ENCODE data around the gene GRID2. TPM values are rescaled to one million over a fixed set of nuclear protein-coding genes. Genes with fewer than 3 reads are reported as not detected.

GRID2 gene
- total and polyA plus RNA-seq, 9 of the 15 experiments (the other 6 are each of a cell fraction or from before 2014, with no cell fraction given): 0.04 TPM; not detected in 7

DNA sequence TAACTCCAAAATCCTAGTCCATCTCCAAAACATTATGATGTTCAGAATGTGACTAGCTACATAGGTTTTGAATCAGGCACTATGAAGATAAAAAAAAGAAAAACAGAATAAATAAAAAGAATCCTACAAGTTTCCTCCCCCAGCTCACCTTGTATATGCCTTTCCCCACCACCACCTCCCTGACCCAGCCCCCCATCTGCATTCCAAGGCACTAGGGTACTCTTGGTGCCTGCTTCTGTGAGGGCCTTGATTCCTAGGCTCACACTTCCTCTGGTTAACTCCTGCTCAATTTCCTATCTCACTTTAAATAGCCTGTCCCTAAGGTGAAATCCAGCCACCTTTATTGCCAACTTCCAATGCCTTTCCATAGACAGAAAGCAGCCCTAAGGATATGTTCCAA, 1346.1 kb downstream of the GRID2 start:
- BruUV-seq (replicated peaks): no TSS peak
- Histone ChIP-seq H3K36me3 (ENCODE audit: control insufficient read depth, insufficient read depth, low read length) (no peaks in the 10 kb centered on the region), H3K9me1 (ENCODE audit: control insufficient read depth, insufficient read depth, low read length) (no peaks in the 10 kb centered on the region), H4K20me1 (replicated peaks; ENCODE audit: control insufficient read depth, insufficient read depth, low read length) (no peaks in the 10 kb centered on the region), H3K4me3 (no peak overlapping the region), H3K4me1 (replicated peaks in 1 of 2; ENCODE audit: control insufficient read depth in 2 of 2, insufficient read depth in 2 of 2, low read length in 2 of 2) (no peaks in the 10 kb centered on the region), H3K4me2 (ENCODE audit: insufficient read depth, low read length) (no peak overlapping the region), H3K79me2 (ENCODE audit: control insufficient read depth, insufficient read depth, low read length) (no peaks in the 10 kb centered on the region), H3K9me3 (replicated peaks; ENCODE audit: control insufficient read depth, insufficient read depth, low read depth, low read length) (no peaks in the 10 kb centered on the region), H2AFZ (ENCODE audit: low read depth, low read length) (no peak overlapping the region), H3K9ac (ENCODE audit: insufficient read depth in 1 of 2, low read depth in 2 of 2, low read length in 2 of 2) (no peak overlapping the region), H3K27me3 (ENCODE audit: control insufficient read depth in 2 of 2, insufficient read depth in 2 of 2, low read length in 2 of 2) (no peaks in the 10 kb centered on the region), H3K27ac (ENCODE audit: extremely low read depth, low read depth, low read length) (no peak overlapping the region)
- in situ Hi-C loops (cut with MboI): no loop called here
- CTCF ChIA-PET (ENCODE audit: low intra/inter-chr PET ratio): no interaction called here
- ATAC-seq (no peak), FAIRE-seq (no peak), DNase-seq (ENCODE audit: extremely low read depth in 1 of 4, low spot score in 3 of 4) (no peak)
- TF ChIP-seq, protein P1, sequence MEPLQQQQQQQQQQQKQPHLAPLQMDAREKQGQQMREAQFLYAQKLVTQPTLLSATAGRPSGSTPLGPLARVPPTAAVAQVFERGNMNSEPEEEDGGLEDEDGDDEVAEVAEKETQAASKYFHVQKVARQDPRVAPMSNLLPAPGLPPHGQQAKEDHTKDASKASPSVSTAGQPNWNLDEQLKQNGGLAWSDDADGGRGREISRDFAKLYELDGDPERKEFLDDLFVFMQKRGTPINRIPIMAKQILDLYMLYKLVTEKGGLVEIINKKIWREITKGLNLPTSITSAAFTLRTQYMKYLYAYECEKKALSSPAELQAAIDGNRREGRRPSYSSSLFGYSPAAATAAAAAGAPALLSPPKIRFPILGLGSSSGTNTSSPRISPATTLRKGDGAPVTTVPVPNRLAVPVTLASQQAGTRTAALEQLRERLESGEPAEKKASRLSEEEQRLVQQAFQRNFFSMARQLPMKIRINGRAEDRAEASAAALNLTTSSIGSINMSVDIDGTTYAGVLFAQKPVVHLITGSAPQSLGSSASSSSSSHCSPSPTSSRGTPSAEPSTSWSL (CRISPR knock-in tag; IDR thresholded peaks at IDR 0.05; ENCODE audit: borderline replicate concordance): no peak
- TF ChIP-seq, protein P2, sequence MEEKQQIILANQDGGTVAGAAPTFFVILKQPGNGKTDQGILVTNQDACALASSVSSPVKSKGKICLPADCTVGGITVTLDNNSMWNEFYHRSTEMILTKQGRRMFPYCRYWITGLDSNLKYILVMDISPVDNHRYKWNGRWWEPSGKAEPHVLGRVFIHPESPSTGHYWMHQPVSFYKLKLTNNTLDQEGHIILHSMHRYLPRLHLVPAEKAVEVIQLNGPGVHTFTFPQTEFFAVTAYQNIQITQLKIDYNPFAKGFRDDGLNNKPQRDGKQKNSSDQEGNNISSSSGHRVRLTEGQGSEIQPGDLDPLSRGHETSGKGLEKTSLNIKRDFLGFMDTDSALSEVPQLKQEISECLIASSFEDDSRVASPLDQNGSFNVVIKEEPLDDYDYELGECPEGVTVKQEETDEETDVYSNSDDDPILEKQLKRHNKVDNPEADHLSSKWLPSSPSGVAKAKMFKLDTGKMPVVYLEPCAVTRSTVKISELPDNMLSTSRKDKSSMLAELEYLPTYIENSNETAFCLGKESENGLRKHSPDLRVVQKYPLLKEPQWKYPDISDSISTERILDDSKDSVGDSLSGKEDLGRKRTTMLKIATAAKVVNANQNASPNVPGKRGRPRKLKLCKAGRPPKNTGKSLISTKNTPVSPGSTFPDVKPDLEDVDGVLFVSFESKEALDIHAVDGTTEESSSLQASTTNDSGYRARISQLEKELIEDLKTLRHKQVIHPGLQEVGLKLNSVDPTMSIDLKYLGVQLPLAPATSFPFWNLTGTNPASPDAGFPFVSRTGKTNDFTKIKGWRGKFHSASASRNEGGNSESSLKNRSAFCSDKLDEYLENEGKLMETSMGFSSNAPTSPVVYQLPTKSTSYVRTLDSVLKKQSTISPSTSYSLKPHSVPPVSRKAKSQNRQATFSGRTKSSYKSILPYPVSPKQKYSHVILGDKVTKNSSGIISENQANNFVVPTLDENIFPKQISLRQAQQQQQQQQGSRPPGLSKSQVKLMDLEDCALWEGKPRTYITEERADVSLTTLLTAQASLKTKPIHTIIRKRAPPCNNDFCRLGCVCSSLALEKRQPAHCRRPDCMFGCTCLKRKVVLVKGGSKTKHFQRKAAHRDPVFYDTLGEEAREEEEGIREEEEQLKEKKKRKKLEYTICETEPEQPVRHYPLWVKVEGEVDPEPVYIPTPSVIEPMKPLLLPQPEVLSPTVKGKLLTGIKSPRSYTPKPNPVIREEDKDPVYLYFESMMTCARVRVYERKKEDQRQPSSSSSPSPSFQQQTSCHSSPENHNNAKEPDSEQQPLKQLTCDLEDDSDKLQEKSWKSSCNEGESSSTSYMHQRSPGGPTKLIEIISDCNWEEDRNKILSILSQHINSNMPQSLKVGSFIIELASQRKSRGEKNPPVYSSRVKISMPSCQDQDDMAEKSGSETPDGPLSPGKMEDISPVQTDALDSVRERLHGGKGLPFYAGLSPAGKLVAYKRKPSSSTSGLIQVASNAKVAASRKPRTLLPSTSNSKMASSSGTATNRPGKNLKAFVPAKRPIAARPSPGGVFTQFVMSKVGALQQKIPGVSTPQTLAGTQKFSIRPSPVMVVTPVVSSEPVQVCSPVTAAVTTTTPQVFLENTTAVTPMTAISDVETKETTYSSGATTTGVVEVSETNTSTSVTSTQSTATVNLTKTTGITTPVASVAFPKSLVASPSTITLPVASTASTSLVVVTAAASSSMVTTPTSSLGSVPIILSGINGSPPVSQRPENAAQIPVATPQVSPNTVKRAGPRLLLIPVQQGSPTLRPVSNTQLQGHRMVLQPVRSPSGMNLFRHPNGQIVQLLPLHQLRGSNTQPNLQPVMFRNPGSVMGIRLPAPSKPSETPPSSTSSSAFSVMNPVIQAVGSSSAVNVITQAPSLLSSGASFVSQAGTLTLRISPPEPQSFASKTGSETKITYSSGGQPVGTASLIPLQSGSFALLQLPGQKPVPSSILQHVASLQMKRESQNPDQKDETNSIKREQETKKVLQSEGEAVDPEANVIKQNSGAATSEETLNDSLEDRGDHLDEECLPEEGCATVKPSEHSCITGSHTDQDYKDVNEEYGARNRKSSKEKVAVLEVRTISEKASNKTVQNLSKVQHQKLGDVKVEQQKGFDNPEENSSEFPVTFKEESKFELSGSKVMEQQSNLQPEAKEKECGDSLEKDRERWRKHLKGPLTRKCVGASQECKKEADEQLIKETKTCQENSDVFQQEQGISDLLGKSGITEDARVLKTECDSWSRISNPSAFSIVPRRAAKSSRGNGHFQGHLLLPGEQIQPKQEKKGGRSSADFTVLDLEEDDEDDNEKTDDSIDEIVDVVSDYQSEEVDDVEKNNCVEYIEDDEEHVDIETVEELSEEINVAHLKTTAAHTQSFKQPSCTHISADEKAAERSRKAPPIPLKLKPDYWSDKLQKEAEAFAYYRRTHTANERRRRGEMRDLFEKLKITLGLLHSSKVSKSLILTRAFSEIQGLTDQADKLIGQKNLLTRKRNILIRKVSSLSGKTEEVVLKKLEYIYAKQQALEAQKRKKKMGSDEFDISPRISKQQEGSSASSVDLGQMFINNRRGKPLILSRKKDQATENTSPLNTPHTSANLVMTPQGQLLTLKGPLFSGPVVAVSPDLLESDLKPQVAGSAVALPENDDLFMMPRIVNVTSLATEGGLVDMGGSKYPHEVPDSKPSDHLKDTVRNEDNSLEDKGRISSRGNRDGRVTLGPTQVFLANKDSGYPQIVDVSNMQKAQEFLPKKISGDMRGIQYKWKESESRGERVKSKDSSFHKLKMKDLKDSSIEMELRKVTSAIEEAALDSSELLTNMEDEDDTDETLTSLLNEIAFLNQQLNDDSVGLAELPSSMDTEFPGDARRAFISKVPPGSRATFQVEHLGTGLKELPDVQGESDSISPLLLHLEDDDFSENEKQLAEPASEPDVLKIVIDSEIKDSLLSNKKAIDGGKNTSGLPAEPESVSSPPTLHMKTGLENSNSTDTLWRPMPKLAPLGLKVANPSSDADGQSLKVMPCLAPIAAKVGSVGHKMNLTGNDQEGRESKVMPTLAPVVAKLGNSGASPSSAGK (IDR thresholded peaks at IDR 0.05): no peak
- TF ChIP-seq ZNF146 (CRISPR knock-in tag; IDR thresholded peaks at IDR 0.05; ENCODE audit: unreplicated experiment) (no peak), HLTF (IDR thresholded peaks at IDR 0.05) (no peak), ZNF551 (CRISPR knock-in tag; IDR thresholded peaks at IDR 0.05) (no peak), ZNF764 (CRISPR knock-in tag; IDR thresholded peaks at IDR 0.05; ENCODE audit: low read depth) (no peak), TFAM (CRISPR knock-in tag; conservative IDR thresholded peaks at IDR 0.05) (no peak), ZNF696 (CRISPR knock-in tag; conservative IDR thresholded peaks at IDR 0.05) (no peak)
- TF ChIP-seq, protein P3, sequence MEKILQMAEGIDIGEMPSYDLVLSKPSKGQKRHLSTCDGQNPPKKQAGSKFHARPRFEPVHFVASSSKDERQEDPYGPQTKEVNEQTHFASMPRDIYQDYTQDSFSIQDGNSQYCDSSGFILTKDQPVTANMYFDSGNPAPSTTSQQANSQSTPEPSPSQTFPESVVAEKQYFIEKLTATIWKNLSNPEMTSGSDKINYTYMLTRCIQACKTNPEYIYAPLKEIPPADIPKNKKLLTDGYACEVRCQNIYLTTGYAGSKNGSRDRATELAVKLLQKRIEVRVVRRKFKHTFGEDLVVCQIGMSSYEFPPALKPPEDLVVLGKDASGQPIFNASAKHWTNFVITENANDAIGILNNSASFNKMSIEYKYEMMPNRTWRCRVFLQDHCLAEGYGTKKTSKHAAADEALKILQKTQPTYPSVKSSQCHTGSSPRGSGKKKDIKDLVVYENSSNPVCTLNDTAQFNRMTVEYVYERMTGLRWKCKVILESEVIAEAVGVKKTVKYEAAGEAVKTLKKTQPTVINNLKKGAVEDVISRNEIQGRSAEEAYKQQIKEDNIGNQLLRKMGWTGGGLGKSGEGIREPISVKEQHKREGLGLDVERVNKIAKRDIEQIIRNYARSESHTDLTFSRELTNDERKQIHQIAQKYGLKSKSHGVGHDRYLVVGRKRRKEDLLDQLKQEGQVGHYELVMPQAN (IDR thresholded peaks at IDR 0.05; ENCODE audit: borderline replicate concordance): no peak
- POLR2A ChIA-PET: no interaction called here
- intact Hi-C loops (cut with micrococcal nuclease): no loop called here
